ENCODE results near the gene ARHGAP42. TPM values are rescaled to one million over a fixed set of nuclear protein-coding genes. Genes with fewer than 3 reads are reported as not detected.

ARHGAP42 gene
- polyA plus RNA-seq, 1 donor (not counting 4 experiments of a cell fraction or from before 2014, with no cell fraction given), result 5.5 TPM

DNA sequence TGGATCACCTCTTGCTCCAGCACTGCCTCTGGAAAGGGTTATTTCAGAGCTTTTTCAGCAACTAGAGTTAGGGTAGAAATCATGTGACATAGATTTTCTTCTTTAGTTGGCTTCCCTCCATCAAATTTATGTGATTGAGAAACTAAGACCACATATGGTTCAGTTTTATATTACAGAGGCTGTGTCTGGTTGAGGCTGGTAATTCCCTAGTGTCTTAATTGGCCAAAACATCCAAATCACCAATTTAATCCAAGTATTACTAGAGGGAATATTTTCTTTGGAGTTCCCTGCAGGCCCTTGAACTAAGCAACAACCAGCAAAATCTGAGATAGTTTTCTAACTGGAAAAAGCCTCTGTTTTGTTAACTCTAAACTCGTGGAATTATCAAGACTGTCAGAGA is 136.3 kb downstream of the ARHGAP42 start:
- Histone ChIP-seq H3K27me3 (ENCODE audit: control insufficient read depth, extremely low read depth, insufficient read depth, low read length) (no peaks in the 10 kb centered on the region), H3K9me3 (ENCODE audit: control insufficient read depth, low read depth, low read length) (no peaks in the 10 kb centered on the region), H3K27ac (ENCODE audit: control insufficient read depth, insufficient read depth, low read length) (no peak overlapping the region), H3K36me3 (ENCODE audit: control insufficient read depth in 2 of 2, extremely low read depth in 1 of 2, insufficient read depth in 2 of 2, low read length in 2 of 2) (no peaks in the 10 kb centered on the region), H3K9ac (ENCODE audit: control insufficient read depth, extremely low read depth, insufficient read depth, low read length) (no peak overlapping the region), H3K4me2 (ENCODE audit: control insufficient read depth, extremely low read depth, insufficient read depth, low read depth, low read length) (no peak overlapping the region), H3K4me3 (ENCODE audit: control insufficient read depth in 2 of 3, extremely low read depth in 1 of 3, insufficient read depth in 2 of 3, low read depth in 1 of 3, low read length in 3 of 3) (no peak overlapping the region), H3K79me2 (ENCODE audit: control insufficient read depth, insufficient read depth, low read length) (no peaks in the 10 kb centered on the region), H3K4me1 (ENCODE audit: control insufficient read depth, extremely low read depth, insufficient read depth, low read length) (peaks cover 10% of the 10 kb centered on the region), H3K9me1 (ENCODE audit: control insufficient read depth, extremely low read depth, insufficient read depth, low read length) (no peaks in the 10 kb centered on the region), H4K20me1 (ENCODE audit: control insufficient read depth, extremely low read depth, insufficient read depth, low read length) (no peaks in the 10 kb centered on the region), H2AFZ (ENCODE audit: control insufficient read depth, low read length) (no peak overlapping the region)
- dilution Hi-C loops (cut with MboI; ENCODE audit: extremely low pct_ligation_motif_present, low sequenced_read_pairs), result no loop called here
- DNase-seq (ENCODE audit: low read depth, low spot score) (no peak), FAIRE-seq (no peak)
- TF ChIP-seq, protein P1, sequence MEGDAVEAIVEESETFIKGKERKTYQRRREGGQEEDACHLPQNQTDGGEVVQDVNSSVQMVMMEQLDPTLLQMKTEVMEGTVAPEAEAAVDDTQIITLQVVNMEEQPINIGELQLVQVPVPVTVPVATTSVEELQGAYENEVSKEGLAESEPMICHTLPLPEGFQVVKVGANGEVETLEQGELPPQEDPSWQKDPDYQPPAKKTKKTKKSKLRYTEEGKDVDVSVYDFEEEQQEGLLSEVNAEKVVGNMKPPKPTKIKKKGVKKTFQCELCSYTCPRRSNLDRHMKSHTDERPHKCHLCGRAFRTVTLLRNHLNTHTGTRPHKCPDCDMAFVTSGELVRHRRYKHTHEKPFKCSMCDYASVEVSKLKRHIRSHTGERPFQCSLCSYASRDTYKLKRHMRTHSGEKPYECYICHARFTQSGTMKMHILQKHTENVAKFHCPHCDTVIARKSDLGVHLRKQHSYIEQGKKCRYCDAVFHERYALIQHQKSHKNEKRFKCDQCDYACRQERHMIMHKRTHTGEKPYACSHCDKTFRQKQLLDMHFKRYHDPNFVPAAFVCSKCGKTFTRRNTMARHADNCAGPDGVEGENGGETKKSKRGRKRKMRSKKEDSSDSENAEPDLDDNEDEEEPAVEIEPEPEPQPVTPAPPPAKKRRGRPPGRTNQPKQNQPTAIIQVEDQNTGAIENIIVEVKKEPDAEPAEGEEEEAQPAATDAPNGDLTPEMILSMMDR (optimal IDR thresholded peaks at IDR 0.05 in 1 of 3, IDR thresholded peaks at IDR 0.05 in 1 of 3, conservative IDR thresholded peaks at IDR 0.05 in 1 of 3; ENCODE audit: extremely low read depth in 1 of 3, insufficient read depth in 2 of 3, low read length in 3 of 3), result no peak

DNA sequence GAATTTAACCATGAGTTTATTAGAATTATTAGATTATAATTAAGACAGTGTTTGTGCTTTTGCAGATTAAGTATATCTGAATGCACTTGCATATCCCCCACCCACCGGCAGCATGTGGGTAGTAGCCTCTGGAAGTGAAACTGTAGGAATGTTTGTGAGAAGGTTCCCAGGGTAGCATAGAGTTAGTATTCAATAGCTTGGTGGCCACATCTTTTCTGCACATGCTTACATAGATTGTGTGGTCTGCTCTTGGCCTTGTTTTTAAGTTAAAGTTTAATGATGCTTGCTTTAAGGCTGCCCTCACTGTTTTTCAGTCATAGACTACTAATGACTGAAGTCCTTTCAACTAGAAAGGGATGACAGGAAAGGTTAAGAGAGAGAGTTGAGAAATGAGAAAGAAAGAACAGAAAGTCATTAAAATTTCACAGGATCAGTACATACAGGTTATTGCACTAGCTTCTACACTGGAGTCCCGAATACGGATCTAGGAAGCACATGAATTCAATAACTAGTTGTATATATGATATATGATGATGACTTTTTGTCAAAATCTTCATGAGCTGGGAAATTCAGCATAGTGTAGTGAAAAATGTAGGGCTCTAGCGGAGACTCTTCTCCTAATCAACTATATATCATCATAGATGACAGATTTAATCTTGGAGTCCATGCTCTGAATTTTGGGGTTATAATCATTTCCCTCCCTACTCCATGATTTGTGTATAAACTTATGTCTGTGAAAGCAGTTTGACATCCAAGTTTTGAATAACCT is 137.1 kb downstream of the ARHGAP42 start:
- no peak overlapping the region for H3K4me2 ChIP-seq (ENCODE audit: control insufficient read depth, extremely low read depth, insufficient read depth, low read depth, low read length)
- peaks cover 10% of the 10 kb centered on the region for H3K4me1 ChIP-seq (ENCODE audit: control insufficient read depth, extremely low read depth, insufficient read depth, low read length)
- dilution Hi-C loops (cut with MboI; ENCODE audit: extremely low pct_ligation_motif_present, low sequenced_read_pairs), result no loop called here
- H3K9me3 ChIP-seq (ENCODE audit: control insufficient read depth, low read depth, low read length), result no peaks in the 10 kb centered on the region
- H3K9me1 ChIP-seq (ENCODE audit: control insufficient read depth, extremely low read depth, insufficient read depth, low read length), result no peaks in the 10 kb centered on the region
- DNase-seq (ENCODE audit: low read depth, low spot score), result no peak
- no peak for FAIRE-seq
- no peaks in the 10 kb centered on the region for H3K36me3 ChIP-seq (ENCODE audit: control insufficient read depth in 2 of 2, extremely low read depth in 1 of 2, insufficient read depth in 2 of 2, low read length in 2 of 2)
- no peak overlapping the region for H3K4me3 ChIP-seq (ENCODE audit: control insufficient read depth in 2 of 3, extremely low read depth in 1 of 3, insufficient read depth in 2 of 3, low read depth in 1 of 3, low read length in 3 of 3)
- H4K20me1 ChIP-seq (ENCODE audit: control insufficient read depth, extremely low read depth, insufficient read depth, low read length), result no peaks in the 10 kb centered on the region
- no peak for TF ChIP-seq EZH2 (IDR thresholded peaks at IDR 0.05; ENCODE audit: low read length)
- TF ChIP-seq, protein P1 (optimal IDR thresholded peaks at IDR 0.05 in 1 of 3, IDR thresholded peaks at IDR 0.05 in 1 of 3, conservative IDR thresholded peaks at IDR 0.05 in 1 of 3; ENCODE audit: extremely low read depth in 1 of 3, insufficient read depth in 2 of 3, low read length in 3 of 3), result no peak
- H2AFZ ChIP-seq (ENCODE audit: control insufficient read depth, low read length), result no peak overlapping the region
- no peaks in the 10 kb centered on the region for H3K27me3 ChIP-seq (ENCODE audit: control insufficient read depth, extremely low read depth, insufficient read depth, low read length)
- H3K9ac ChIP-seq (ENCODE audit: control insufficient read depth, extremely low read depth, insufficient read depth, low read length), result no peak overlapping the region
- no peaks in the 10 kb centered on the region for H3K79me2 ChIP-seq (ENCODE audit: control insufficient read depth, insufficient read depth, low read length)
- H3K27ac ChIP-seq (ENCODE audit: control insufficient read depth, insufficient read depth, low read length), result no peak overlapping the region
